DMS79 treated with DMSO at 0.1 percent for 48 hours (cell line): ENCODE measurements around the gene DLG2.
"Not testable (repeated sequence)": the region's sequence is repeated elsewhere in the genome, so short reads cannot be mapped to it uniquely, and the experiment has no call there.

Experiments
- DNase-seq: peaks from one replicate; lab custom pipeline; 2025; lab: John Stamatoyannopoulos, UW

The DLG2 gene

DNA sequence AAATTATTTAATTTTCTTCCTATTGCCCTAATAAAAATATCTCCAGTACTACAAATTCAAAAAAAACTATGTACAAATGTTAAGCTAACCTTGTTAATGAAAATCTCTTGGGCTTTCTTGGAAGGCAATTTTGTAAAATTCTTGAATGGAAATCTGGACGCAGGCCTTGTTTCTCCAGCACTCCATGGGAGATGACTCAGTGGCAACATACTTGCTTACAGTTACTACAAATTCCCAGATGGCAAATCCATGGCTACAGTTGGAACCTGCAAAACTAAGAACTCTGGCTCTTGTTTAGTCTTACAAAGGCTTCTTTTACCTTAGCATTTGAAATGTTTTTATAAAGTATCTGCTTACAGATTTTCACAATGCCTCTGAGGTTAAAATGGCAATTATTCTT is 725.2 kb downstream of the DLG2 start:
- no peak for DNase-seq

DNA sequence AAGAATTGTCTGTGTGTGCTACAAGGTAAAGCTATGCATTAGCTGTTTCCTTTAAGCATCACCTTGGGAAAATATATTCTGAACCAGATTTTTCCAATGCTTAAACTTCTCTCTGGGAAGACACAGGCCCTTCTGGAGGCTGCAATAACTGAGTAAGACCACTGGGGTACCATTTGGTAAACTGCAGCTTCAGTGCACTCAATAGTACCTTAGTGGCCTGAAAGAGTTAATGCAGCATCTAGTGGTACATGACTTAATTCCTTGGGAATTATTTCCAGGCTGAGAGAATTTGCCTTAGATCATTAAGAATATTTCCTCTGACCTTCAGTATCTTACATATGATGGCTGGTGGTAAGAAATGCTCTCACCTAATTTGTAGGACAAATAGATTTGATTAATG is 727.4 kb downstream of the DLG2 start:
- no peak for DNase-seq

DNA sequence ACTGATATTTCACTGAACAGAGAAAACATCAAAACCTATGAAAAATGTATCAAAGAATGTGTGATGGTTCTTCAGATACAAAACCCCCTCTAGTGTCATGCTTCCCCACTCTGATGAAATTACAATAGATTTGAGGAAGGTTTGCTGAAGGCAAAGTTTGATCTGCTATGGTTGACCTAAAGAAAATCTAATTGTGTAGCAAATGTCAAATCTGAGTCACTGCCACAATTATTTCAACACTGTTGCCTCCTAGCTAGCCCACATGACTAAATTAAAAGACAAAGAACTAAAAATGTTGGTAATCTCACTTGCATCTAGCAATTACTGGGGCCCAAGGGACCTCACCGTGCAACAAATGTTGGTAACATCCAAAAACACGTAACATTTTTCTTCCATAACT is 728.0 kb downstream of the DLG2 start:
- DNase-seq: no peak

DNA sequence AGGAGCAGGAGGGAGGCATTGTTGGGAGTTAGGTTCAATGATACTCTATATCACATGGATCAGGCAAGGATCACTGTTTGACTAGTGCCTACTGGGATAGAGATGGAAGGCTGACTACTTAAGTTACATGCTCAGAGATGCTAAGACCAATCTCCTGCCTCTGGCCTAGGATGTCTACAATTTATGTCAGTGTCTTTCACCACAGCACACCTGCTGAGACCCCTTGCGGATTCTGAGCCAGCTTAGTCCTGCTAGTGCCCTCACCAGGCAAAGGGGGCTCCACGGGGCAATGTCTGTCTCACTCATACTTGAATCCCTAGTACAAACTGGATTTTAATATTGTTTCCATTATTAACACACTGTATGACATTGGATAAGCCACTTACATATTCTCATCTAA is 732.5 kb downstream of the DLG2 start:
- DNase-seq: no peak

DNA sequence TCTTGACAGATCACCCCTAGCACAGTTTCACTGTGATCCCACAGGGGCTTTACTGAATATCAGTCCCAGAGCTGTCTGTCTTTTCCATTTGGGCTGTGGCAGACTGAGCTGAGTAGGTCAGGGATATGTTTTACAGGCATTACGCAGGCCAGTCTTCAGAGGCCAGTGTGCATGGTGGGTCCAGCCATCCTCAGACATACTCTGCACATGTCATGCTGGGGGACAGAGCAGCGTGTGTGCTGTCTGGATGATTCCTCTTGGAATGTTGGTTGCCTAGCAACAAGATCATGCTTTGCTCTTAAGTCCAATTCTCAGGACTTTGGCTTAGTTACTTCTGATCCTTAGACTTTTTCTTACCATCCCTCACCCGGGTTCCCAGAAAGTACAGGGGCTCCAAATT is 736.5 kb downstream of the DLG2 start:
- no peak for DNase-seq

DNA sequence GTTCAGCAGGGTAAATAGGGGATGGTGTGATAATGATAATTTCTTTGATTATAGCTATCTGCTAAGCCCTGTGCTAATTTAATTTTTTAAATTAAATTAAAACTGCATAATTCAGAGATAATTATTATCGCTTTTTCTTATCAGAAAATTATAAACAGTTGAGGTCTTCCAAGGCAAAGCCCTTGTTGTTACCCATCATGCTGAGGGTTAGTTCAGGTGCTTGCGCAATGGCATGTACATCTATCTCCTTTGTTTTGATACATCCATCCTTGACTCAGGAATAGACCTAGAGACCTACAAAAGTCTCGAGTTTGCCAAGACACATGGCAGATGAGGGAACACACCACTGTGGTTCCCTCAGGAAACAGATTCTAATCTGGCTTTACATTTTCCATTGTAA is 737.6 kb downstream of the DLG2 start:
- no peak for DNase-seq

DNA sequence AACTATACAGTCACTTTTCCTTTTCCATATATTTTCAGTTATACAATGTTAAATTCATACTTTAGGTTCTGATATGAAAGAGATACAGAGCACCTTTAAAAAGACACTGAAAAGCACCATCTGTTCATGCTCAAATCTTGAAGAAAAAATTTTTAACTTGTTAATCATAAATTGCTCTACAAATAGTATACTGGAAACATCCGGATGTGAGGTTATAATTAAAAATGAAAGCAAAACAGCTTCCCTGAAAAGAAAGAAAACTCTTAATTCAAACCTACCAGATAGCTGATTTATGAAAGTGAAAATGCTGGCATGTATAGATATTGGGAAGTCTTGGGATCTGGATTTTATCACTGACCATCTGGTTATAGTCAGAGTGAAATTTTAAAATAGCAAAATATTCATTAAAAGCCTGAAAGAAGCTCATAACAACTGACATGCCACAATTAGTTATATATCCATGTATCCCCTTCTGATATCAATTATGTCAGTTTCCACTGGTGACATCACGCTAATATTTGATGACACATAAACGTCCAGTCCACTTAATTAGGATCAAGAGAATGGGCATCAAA is 740.0 kb downstream of the DLG2 start:
- no peak for DNase-seq

DNA sequence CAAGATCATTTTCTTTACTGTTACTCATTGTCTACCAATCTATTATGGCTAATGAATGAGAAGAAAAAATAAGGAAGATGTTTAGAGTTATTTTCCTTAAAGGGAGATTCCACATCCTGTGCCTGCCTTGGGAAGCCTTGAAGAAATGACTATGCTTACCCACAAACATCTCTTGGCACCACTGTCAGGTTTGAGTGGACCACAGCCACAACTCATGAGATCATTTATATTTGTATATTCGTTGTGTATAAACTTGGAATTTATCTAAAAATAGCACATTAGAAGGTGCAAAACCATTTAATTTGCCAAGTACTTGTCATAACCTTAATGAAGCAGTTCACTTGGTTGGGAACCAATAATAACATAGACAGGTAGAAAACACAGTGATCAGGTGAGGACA is 740.8 kb downstream of the DLG2 start:
- DNase-seq: no peak

DNA sequence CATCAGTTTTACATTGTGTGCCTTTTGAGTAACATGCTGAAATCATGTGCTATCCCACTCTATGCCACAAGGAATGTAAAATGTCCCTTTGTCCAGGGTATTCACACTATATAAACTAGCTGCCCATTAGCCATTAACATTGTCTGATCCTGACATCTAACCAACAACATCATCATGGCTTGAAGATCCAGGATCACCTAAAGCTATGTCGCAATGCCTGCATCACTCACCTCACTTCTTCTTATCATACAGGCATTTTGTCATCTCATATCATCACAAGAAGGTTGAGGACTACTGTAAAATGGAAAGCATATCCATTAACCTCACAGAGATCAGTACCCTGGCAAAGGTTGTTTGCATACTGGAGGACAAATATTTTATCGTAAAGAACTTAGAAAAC is 742.3 kb downstream of the DLG2 start:
- DNase-seq: no peak

DNA sequence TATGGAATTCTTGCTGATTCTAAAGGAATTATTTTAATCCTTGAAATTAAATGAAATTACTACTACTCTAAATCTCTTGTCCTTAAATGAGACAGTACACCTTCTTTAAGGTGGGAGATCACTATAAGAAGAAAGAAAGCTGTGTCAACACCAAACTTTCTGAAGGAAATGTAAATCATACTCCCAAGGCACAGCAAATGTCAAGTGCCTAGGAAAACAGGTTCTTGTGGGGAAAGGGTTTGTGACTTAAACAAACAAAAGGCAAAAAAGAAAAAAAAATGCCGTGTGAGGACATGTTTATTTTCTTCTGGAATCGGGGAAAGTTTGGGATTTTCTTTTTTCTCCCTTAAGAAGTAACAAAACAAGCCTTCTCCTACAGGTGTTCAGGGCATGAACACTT is 745.1 kb downstream of the DLG2 start:
- no peak for DNase-seq

DNA sequence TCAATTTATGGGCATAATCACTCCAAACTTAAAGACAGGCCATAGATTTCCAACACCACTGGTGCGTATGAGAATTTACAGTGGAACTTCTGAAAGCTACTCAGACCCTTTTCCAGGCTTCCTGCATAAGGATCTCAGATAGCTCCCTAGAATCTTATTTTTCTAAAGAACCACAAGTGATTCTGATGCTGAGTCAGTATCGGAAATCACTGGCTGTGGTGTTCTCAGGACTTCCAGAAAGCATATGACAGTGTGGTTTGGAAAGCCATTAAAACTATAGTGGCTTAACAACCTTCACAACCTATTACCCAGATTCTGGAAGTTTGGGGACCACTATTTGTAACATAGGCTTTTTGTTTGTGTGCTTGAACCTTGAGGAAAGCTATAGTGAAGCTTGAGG is 756.0 kb downstream of the DLG2 start:
- DNase-seq: no peak

DNA sequence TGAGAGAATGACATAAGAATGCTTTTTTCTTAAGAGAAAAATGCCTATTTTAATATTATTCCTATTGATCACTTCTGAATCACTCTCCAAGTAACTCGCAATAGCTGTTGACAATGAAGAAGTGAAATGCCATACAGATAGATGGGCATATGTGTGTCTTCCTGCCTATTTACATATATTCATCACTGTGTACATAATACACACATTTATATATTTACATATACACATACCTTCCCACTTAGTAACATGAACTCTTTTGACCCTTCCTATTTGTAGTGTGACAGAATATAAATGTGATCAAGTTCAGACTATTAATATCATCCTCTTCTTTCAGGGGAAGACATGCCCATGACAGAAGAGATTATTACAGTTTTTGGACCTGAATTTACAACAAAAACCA is 756.7 kb downstream of the DLG2 start:
- DNase-seq: no peak

DNA sequence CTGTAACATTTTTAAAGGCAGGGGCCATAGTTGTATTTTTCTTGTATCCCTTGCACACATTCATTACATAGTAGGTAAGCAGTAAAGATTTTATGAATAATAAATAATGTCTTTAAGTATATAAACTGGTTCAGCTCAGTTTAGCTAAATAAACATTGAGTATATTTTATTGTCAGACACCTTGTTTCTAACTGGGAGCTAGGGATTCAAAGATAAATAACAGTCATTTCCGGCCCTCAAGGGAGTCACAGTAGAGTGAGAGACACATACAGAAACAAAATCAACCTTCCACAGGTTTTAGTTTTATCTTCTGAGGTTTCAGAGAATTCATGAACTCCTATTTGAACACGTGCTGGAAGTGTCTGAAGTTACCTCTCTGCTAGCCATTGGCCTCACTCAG is 760.2 kb downstream of the DLG2 start:
- DNase-seq: no peak

DNA sequence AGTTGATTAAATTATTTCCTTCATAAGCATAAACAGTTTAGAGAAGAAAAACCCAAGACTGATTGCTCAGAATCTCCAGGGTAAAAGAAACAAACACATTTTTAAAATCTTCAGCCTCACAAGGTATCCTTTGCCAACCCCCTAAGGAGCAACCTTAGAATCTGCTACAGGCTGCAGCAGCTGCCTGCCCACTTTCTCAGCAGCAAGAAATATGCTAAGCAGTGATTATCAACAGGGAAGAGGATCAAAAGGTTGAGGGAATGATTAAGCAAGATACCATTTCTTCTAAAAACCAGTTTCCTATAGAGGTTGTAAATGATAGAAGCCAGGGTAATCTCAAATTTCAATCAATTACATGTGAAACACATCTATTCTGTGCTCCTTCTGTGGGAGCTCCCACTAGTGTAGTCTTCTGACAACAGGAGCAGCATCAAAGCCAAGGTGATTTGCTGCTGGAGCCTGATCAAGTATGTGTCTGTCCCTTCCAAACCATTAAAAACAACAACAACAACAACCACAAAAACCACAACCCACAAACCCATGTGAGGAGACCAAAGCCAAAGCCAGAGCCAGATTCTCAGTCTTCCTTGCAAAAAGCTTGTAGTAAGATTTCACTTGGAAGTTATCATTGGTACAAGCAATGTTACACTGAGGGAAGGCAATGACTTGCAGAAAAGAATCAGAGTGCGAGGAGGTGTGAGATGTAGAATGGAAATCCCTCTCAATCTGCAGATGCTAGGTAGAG is 761.2 kb downstream of the DLG2 start:
- no peak for DNase-seq

DNA sequence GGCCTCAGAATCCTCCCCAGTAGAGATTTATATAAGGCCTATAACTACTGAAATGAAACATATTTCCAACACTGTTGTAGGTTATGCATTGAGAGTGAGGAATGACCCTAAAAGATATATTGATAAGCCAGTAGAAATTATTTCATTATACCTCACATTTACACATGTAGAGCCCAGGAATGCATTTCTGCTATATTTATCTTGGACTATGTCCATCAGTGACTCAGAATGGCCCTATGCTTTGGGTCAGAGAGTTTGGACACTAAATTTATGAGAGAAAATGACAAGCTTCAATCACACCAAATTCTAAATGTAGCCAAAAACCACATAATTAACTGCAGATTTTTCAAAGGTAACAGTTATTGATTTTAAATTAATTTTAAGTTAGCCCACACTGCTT is 761.9 kb downstream of the DLG2 start:
- no peak for DNase-seq

DNA sequence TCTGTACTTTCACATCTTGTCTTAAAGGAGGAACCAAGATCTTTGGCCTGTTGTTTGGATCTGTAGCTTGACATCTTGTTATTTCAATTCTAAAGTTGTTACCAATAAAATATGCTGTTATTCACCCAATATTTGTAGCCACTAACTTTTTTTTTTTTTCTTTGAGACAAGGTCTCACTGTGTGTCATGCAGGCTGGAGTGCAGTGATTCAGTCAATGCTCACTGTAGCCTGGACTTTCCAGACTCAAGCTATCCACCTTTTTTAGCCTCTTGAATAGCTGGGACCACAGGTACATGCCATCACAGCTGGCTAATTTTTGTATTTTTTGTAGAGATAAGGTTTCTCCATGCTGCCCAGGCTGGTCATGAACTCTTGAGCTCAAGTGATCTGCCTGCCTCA is 769.4 kb downstream of the DLG2 start:
- DNase-seq: no peak

DNA sequence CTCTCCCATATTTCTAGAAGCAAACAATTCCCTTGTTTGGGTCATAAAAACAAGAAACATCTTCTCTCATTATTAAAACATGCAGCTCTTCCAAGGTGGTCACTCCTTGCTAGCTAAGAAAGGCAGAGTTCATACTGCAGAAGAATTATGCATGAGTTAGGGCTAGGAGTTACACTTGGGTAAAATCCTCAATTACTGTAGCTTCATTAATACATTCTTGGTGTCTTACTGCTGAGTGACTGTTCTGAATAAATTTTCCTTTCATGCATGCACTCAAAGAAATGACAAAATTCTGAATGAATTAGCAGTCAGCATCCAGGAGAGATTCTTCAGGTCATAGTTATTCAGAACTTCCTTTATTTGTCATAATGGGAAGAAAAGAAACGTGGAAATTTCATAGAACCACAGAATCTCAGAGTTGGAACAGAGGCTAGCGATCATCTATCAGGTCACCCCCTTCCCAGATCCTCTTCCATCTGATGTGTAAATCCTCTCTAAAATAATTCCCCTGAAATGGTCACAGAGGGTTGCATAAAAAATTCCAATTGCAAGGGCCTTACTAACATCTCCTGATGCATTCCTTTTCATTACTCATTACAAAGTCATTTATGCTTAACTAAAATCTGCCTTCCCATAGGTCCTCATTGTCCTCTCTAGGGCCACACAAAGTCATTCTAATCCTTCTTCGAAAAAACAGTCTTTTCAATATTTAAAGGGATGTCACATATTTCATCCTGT is 771.5 kb downstream of the DLG2 start:
- DNase-seq: no peak

DNA sequence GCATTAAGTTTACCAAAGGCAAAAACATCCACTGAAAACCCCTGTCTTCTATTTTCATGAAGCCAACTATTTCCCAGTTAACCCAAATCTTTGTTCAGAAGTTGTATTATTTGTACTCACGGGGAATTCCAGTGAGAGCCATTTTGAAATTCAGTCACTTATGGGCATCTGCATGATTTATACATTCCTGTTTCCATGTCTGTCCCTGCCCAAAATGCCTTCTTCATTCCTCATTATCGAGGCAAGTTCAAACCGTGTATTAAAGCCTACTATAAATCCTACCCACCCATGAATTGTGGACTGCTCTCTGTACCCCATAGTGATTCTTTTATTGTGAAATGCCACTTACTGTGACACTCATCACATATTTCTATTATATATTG is 772.7 kb downstream of the DLG2 start:
- no peak for DNase-seq

DNA sequence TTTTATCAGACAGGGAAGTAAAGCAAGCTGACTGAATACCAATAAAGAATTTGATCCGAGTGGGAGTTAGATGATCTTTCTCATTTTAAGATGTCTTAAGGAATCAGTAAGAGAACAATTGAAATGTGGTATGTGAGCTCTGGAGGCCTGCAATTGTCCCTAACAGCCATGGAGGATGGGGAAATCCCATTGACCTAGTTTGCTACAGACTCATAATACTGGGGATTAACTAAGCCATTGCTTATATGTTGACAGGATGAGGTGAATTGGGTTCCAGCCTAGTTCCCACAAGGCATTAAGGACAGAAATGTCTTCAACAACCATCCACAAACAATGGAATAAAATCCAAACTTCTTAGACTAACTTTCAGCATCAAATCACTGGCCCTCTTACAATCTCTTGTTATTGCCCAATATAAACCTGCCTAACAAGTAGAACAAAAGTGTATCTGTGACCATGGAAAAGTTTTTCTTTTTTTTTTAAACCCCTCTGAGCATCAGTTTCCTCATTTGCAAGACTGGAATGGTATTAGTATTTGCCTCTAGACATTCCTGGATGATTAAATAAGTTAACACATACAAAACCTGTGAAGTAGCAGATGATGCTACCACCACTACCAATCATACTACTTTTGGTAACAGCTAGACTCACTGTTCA is 773.2 kb downstream of the DLG2 start:
- no peak for DNase-seq

DNA sequence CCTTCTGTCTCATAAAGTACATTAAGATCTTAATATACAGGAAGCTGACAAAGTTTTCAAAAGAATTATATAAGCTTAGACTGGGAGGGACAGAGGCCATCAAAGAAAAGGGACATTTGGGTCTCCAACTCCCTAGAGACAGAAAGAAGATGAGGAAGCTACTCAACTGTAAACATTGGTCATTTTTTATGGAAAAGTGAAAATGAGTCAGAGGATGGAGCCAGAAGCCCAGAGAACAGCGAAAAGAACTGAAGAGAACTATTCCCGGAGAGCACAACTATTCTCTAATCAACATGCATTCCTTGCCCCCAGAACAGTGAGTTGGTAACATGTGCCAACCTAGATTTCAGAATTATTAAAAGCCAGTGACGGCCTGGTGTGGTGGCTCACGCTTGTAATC is 779.3 kb downstream of the DLG2 start:
- no peak for DNase-seq

DNA sequence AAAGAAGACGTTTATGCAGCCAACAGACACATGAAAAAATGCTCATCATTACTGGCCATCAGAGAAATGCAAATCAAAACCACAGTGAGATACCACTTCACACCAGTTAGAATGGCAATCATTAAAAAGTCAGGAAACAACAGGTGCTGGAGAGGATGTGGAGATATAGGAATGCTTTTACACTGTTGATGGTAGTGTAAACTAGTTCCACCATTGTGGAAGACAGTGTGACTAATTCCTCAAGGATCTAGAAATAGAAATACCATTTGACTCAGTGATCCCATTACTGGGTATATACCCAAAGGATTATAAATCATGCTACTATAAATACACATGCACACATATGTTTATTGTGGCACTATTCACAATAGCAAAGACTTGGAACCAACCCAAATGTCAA is 786.9 kb downstream of the DLG2 start:
- DNase-seq: not testable (repeated sequence)

DNA sequence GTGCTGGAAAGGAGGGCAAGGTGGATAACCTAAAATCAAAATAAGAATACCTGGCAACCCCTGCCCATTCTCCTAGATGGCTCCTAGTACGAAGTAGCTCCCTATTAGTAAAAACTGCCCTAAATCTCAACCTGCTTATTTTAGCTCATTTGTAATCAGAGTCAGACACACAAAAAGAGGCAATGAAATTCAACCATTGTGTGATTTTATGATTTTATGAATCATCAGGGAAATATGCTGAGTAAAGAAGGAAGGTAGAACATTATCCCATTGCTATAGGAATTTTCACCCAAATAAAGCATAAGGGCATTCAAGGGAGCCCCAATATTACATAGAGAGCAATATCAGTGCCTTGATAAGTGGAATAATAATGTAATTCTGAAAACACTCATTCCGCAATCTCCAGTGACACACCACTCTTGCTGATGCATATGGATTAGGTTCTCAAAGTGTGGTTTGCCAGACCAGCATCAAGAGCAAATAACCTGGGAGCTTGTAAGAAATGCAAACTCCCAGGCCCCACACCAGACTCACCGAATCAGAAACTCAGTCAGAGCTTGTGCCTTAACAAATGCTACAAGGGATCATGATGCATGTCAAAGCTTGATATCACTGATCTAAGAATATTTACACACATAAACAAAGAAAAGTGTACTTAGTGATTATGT is 789.6 kb downstream of the DLG2 start:
- DNase-seq: no peak

DNA sequence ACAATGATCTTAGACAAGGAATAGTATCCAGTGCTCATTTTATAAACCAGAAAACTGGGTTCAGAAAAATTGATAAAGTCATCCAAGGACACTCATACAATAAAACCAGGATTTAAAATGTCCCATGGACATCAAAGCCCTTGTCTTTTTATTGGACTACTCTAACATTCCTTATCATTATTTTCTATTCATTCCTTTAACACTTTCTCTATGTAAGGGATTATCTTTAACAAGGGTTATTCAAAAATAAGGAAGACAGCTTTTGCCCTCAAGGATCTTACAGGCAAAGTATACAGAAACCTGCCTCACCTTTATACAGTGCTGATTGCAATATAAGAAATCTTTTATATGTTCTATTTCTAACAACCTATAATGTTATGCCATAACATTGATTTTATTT is 790.8 kb downstream of the DLG2 start:
- DNase-seq: no peak
